ENCODE measurements around the gene PTPRG.
A peak's percentile ranks its signal among the peaks of the same experiment; 100 is the strongest.

PTPRG gene

GRCh38 chr3:61560517-61561373 lies 626 bp upstream of the PTPRG start:
- peak; percentile 5 for DNase-seq (ENCODE audit: low read depth, low spot score)
- H3K4me3 ChIP-seq (ENCODE audit: low read length), result peak overlapping the region; percentile 31

GRCh38 chr3:61562042-61562720 lies 810 bp downstream of the PTPRG start:
- no peak overlapping the region for H3K4me3 ChIP-seq (ENCODE audit: low read length)
- no peak for DNase-seq (ENCODE audit: low read depth, low spot score)

GRCh38 chr3:61562721-61563312 lies 1.4 kb downstream of the PTPRG start:
- H3K4me3 ChIP-seq (ENCODE audit: low read length), result no peak overlapping the region
- DNase-seq (ENCODE audit: low read depth, low spot score), result no peak

GRCh38 chr3:61563313-61564271 lies 2.2 kb downstream of the PTPRG start:
- no peak overlapping the region for H3K4me3 ChIP-seq (ENCODE audit: low read length)
- no peak for DNase-seq (ENCODE audit: low read depth, low spot score)

GRCh38 chr3:61564395-61565059 lies 3.2 kb downstream of the PTPRG start:
- no peak for DNase-seq (ENCODE audit: low read depth, low spot score)
- no peak overlapping the region for H3K4me3 ChIP-seq (ENCODE audit: low read length)

- DNase-seq (ENCODE audit: low read depth, low spot score), result no peak
- no peak overlapping the region for H3K4me3 ChIP-seq (ENCODE audit: low read length)
These were observed 4.2 kb downstream of the PTPRG start for GRCh38 chr3:61565569-61565968.

GRCh38 chr3:61568127-61568526 lies 6.8 kb downstream of the PTPRG start:
- no peak overlapping the region for H3K4me3 ChIP-seq (ENCODE audit: low read length)
- no peak for DNase-seq (ENCODE audit: low read depth, low spot score)

- no peak for DNase-seq (ENCODE audit: low read depth, low spot score)
- no peak overlapping the region for H3K4me3 ChIP-seq (ENCODE audit: low read length)
These were observed 8.6 kb downstream of the PTPRG start for GRCh38 chr3:61569856-61570580.

GRCh38 chr3:61570813-61571212 lies 9.4 kb downstream of the PTPRG start:
- H3K4me3 ChIP-seq (ENCODE audit: low read length), result no peak overlapping the region
- DNase-seq (ENCODE audit: low read depth, low spot score), result peak; percentile 71

- H3K4me3 ChIP-seq (ENCODE audit: low read length), result no peak overlapping the region
- no peak for DNase-seq (ENCODE audit: low read depth, low spot score)
These were observed 10.4 kb downstream of the PTPRG start for GRCh38 chr3:61571516-61572336.

- DNase-seq (ENCODE audit: low read depth, low spot score), result no peak
- H3K4me3 ChIP-seq (ENCODE audit: low read length), result no peak overlapping the region
These were observed 11.5 kb downstream of the PTPRG start for GRCh38 chr3:61572879-61573278.

- H3K4me3 ChIP-seq (ENCODE audit: low read length), result no peak overlapping the region
- no peak for DNase-seq (ENCODE audit: low read depth, low spot score)
These were observed 12.1 kb downstream of the PTPRG start for GRCh38 chr3:61573441-61573840.

GRCh38 chr3:61574854-61575253 lies 13.5 kb downstream of the PTPRG start:
- DNase-seq (ENCODE audit: low read depth, low spot score), result peak; percentile 24

GRCh38 chr3:61575893-61576292 lies 14.5 kb downstream of the PTPRG start:
- no peak overlapping the region for H3K4me3 ChIP-seq (ENCODE audit: low read length)
- no peak for DNase-seq (ENCODE audit: low read depth, low spot score)

More at GRCh38 chr3:61574854-61575253, 13.5 kb downstream of the PTPRG start:
- no peak overlapping the region for H3K4me3 ChIP-seq (ENCODE audit: low read length)

- no peak for DNase-seq (ENCODE audit: low read depth, low spot score)
These were observed 16.4 kb downstream of the PTPRG start for GRCh38 chr3:61577760-61578159.

GRCh38 chr3:61578667-61579367 lies 17.4 kb downstream of the PTPRG start:
- no peak for DNase-seq (ENCODE audit: low read depth, low spot score)
- H3K4me3 ChIP-seq (ENCODE audit: low read length), result no peak overlapping the region

More at GRCh38 chr3:61577760-61578159, 16.4 kb downstream of the PTPRG start:
- no peak overlapping the region for H3K4me3 ChIP-seq (ENCODE audit: low read length)
